ENCODE measurements around the gene HTT.

DNA sequence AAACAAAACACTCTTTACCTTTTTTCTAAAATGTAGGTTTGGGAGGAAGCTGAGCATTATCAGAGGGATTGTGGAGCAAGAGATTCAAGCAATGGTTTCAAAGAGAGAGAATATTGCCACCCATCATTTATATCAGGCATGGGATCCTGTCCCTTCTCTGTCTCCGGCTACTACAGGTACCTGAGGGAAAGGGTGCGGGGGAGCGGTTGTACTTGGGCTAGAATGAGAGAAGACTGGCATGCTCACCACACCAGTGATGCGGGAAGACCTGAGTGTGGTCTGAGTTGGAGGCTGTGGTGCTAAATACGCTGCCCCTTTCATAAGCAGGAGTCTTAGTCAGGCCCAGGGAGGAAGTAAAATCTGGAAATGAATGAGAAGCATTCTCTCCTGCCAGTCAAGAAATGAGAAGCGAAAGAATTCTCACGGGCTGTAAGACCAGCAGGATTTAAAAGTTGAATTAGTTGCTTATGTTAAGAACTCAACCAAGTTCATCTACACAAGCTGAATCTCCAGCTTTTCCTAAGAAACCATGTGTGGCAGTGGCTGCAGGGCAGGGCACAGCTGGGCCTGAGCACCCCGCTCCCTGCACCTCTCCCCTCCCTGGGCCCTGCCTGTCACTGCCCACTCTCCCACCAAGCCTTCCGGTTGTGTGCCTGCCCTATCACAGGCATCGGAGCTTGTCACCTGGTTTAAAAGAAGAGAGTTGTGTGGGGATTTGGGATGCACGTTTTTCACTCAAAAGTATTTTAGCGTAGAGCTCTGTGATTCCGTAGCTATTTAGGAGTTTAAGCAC is 149.7 kb downstream of the HTT start:
- TF ChIP-seq, protein P1, sequence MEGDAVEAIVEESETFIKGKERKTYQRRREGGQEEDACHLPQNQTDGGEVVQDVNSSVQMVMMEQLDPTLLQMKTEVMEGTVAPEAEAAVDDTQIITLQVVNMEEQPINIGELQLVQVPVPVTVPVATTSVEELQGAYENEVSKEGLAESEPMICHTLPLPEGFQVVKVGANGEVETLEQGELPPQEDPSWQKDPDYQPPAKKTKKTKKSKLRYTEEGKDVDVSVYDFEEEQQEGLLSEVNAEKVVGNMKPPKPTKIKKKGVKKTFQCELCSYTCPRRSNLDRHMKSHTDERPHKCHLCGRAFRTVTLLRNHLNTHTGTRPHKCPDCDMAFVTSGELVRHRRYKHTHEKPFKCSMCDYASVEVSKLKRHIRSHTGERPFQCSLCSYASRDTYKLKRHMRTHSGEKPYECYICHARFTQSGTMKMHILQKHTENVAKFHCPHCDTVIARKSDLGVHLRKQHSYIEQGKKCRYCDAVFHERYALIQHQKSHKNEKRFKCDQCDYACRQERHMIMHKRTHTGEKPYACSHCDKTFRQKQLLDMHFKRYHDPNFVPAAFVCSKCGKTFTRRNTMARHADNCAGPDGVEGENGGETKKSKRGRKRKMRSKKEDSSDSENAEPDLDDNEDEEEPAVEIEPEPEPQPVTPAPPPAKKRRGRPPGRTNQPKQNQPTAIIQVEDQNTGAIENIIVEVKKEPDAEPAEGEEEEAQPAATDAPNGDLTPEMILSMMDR (IDR thresholded peaks at IDR 0.05), result no peak
- TF ChIP-seq NR3C1 (IDR thresholded peaks at IDR 0.05) (no peak), RNF2 (IDR thresholded peaks at IDR 0.05; ENCODE audit: borderline replicate concordance, low read depth) (no peak), POLR2A (IDR thresholded peaks at IDR 0.05; ENCODE audit: low read length) (no peak)
